ENCODE data around the gene PDE4C.

Gene PDE4C

DNA sequence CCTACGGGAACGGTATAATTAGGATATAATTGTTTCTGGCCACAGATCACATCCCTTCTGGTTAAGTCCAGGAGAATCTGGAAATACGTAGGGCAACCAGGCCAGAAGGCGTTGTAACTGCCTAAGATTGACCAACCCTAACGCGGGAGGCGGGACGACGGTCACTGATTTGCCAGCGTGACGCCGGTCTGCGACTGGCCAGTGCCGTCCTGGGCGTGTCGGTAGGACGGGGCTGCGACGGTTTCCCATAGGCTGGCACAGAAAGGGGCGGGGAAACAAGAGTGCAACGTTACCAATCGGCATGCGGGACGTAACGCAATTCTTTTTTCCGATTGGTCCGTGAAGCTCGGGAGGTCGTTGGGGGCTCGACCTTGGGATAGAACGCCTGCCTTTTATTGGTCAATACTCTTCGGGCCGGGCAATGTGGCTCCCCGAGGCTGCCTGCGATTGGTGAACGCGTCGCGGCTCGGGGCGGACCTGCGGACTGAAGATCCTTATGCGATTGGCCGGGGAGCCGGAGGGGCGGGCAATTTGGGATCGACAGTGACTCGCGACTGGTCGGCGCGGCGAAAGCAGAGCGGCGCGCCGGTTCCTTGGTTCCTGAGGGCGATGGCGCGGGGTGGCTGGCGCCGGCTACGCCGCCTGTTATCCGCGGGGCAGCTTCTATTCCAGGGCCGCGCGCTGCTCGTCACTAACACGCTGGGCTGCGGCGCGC lies 33.4 kb downstream of the PDE4C start, which contains the start of gene MPV17L2:
MPV17L2 (plus strand) TSS at position 546 of the 715 bp plus-strand sequence; CDS start at position 610, 64 bp downstream.
- Histone ChIP-seq H3K27ac (ENCODE audit: extremely low read depth, low read depth, low read length) (peak within 1 kb of the TSS; percentile 40; the same call in 1 of the 2 replicates), H3K36me3 (ENCODE audit: control insufficient read depth in 2 of 2, insufficient read depth in 1 of 2, low read length in 2 of 2) (peaks cover 0 to 14% of the 10 kb centered on the region in 2 experiments; a peak in 2 of 3 replicates), H3K9me3 (ENCODE audit: control insufficient read depth, insufficient read depth, low read depth, low read length) (no peaks in the 10 kb centered on the region), H3K4me1 (ENCODE audit: control insufficient read depth, insufficient read depth, low read length) (no peaks in the 10 kb centered on the region), H3K4me3 (ENCODE audit: low read depth, low read length) (peak within 1 kb of the TSS; percentile 76)
- ChIA-PET POLR2A (interaction anchor here (0.6 to 2.3 kb wide), 16 partner anchors 9 to 369 kb away, joined by 3 to 8 read pairs (median 4); partner anchors contain the start of genes JUND, MAST3 and RAB3A), CTCF (interaction anchor here (0.6 to 2.9 kb wide), 12 partner anchors 10 to 218 kb away, joined by 3 to 16 read pairs (median 5); partner anchors contain the start of gene RAB3A)
- TF ChIP-seq SP2 (tag by site-specific recombination; IDR thresholded peaks at IDR 0.05) (peak; percentile 100), ZSCAN30 (tag by site-specific recombination; IDR thresholded peaks at IDR 0.05) (0 out of 2 replicates have a peak, but pooled peaks have one; percentile 47), ZNF514 (tag by site-specific recombination; IDR thresholded peaks at IDR 0.05) (no peak), IKZF3 (tag by site-specific recombination; IDR thresholded peaks at IDR 0.05) (peak; percentile 81), KLF9 (tag by site-specific recombination; IDR thresholded peaks at IDR 0.05; ENCODE audit: low read depth) (peak; percentile 39; the same call in 1 of the 2 replicates), ZNF169 (tag by site-specific recombination; IDR thresholded peaks at IDR 0.05) (no peak), ZNF626 (tag by site-specific recombination; IDR thresholded peaks at IDR 0.05) (no peak), ZNF426 (tag by site-specific recombination; IDR thresholded peaks at IDR 0.05) (no peak), ZBTB1 (tag by site-specific recombination; IDR thresholded peaks at IDR 0.05) (no peak), ZNF2 (tag by site-specific recombination; IDR thresholded peaks at IDR 0.05) (no peak), KLF1 (tag by site-specific recombination; IDR thresholded peaks at IDR 0.05) (peak; percentile 17; the same call in 1 of the 2 replicates), ZEB2 (tag by site-specific recombination; IDR thresholded peaks at IDR 0.05) (peak; percentile 55; the same call in 1 of the 2 replicates), KLF10 (tag by site-specific recombination; IDR thresholded peaks at IDR 0.05) (peak; percentile 98), KLF16 (tag by site-specific recombination; IDR thresholded peaks at IDR 0.05) (no peak), BCL11B (tag by site-specific recombination; IDR thresholded peaks at IDR 0.05; ENCODE audit: low read depth) (peak; percentile 89), SALL2 (tag by site-specific recombination; IDR thresholded peaks at IDR 0.05; ENCODE audit: borderline replicate concordance) (no peak), ZIC2 (tag by site-specific recombination; IDR thresholded peaks at IDR 0.05) (0 out of 2 replicates have a peak, but pooled peaks have one; percentile 23), ZNF629 (tag by site-specific recombination; IDR thresholded peaks at IDR 0.05) (peak; percentile 34; the same call in 1 of the 2 replicates), ZNF747 (tag by site-specific recombination; IDR thresholded peaks at IDR 0.05) (no peak)
- TF ChIP-seq, protein P1, sequence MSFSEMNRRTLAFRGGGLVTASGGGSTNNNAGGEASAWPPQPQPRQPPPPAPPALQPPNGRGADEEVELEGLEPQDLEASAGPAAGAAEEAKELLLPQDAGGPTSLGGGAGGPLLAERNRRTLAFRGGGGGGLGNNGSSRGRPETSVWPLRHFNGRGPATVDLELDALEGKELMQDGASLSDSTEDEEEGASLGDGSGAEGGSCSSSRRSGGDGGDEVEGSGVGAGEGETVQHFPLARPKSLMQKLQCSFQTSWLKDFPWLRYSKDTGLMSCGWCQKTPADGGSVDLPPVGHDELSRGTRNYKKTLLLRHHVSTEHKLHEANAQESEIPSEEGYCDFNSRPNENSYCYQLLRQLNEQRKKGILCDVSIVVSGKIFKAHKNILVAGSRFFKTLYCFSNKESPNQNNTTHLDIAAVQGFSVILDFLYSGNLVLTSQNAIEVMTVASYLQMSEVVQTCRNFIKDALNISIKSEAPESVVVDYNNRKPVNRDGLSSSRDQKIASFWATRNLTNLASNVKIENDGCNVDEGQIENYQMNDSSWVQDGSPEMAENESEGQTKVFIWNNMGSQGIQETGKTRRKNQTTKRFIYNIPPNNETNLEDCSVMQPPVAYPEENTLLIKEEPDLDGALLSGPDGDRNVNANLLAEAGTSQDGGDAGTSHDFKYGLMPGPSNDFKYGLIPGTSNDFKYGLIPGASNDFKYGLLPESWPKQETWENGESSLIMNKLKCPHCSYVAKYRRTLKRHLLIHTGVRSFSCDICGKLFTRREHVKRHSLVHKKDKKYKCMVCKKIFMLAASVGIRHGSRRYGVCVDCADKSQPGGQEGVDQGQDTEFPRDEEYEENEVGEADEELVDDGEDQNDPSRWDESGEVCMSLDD (tag by site-specific recombination; IDR thresholded peaks at IDR 0.05): no peak
- TF ChIP-seq, protein P2, sequence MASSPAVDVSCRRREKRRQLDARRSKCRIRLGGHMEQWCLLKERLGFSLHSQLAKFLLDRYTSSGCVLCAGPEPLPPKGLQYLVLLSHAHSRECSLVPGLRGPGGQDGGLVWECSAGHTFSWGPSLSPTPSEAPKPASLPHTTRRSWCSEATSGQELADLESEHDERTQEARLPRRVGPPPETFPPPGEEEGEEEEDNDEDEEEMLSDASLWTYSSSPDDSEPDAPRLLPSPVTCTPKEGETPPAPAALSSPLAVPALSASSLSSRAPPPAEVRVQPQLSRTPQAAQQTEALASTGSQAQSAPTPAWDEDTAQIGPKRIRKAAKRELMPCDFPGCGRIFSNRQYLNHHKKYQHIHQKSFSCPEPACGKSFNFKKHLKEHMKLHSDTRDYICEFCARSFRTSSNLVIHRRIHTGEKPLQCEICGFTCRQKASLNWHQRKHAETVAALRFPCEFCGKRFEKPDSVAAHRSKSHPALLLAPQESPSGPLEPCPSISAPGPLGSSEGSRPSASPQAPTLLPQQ (tag by site-specific recombination; IDR thresholded peaks at IDR 0.05): no peak
- TF ChIP-seq, protein P3, sequence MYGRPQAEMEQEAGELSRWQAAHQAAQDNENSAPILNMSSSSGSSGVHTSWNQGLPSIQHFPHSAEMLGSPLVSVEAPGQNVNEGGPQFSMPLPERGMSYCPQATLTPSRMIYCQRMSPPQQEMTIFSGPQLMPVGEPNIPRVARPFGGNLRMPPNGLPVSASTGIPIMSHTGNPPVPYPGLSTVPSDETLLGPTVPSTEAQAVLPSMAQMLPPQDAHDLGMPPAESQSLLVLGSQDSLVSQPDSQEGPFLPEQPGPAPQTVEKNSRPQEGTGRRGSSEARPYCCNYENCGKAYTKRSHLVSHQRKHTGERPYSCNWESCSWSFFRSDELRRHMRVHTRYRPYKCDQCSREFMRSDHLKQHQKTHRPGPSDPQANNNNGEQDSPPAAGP (tag by site-specific recombination; IDR thresholded peaks at IDR 0.05): 0 out of 2 replicates have a peak, but pooled peaks have one; percentile 17
- TF ChIP-seq, protein P4, sequence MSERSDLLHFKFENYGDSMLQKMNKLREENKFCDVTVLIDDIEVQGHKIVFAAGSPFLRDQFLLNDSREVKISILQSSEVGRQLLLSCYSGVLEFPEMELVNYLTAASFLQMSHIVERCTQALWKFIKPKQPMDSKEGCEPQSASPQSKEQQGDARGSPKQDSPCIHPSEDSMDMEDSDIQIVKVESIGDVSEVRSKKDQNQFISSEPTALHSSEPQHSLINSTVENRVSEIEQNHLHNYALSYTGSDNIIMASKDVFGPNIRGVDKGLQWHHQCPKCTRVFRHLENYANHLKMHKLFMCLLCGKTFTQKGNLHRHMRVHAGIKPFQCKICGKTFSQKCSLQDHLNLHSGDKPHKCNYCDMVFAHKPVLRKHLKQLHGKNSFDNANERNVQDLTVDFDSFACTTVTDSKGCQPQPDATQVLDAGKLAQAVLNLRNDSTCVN (tag by site-specific recombination; optimal IDR thresholded peaks at IDR 0.05): peak; percentile 95
- TF ChIP-seq, protein P5, sequence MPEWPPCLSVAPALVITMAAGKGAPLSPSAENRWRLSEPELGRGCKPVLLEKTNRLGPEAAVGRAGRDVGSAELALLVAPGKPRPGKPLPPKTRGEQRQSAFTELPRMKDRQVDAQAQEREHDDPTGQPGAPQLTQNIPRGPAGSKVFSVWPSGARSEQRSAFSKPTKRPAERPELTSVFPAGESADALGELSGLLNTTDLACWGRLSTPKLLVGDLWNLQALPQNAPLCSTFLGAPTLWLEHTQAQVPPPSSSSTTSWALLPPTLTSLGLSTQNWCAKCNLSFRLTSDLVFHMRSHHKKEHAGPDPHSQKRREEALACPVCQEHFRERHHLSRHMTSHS (tag by site-specific recombination; IDR thresholded peaks at IDR 0.05): no peak
- TF ChIP-seq, protein P6, sequence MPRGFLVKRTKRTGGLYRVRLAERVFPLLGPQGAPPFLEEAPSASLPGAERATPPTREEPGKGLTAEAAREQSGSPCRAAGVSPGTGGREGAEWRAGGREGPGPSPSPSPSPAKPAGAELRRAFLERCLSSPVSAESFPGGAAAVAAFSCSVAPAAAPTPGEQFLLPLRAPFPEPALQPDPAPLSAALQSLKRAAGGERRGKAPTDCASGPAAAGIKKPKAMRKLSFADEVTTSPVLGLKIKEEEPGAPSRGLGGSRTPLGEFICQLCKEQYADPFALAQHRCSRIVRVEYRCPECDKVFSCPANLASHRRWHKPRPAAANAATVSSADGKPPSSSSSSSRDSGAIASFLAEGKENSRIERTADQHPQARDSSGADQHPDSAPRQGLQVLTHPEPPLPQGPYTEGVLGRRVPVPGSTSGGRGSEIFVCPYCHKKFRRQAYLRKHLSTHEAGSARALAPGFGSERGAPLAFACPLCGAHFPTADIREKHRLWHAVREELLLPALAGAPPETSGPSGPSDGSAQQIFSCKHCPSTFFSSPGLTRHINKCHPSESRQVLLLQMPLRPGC (tag by site-specific recombination; IDR thresholded peaks at IDR 0.05): 0 out of 2 replicates have a peak, but pooled peaks have one; percentile 25
- TF ChIP-seq, protein P7, sequence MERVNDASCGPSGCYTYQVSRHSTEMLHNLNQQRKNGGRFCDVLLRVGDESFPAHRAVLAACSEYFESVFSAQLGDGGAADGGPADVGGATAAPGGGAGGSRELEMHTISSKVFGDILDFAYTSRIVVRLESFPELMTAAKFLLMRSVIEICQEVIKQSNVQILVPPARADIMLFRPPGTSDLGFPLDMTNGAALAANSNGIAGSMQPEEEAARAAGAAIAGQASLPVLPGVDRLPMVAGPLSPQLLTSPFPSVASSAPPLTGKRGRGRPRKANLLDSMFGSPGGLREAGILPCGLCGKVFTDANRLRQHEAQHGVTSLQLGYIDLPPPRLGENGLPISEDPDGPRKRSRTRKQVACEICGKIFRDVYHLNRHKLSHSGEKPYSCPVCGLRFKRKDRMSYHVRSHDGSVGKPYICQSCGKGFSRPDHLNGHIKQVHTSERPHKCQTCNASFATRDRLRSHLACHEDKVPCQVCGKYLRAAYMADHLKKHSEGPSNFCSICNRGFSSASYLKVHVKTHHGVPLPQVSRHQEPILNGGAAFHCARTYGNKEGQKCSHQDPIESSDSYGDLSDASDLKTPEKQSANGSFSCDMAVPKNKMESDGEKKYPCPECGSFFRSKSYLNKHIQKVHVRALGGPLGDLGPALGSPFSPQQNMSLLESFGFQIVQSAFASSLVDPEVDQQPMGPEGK (tag by site-specific recombination; IDR thresholded peaks at IDR 0.05): no peak

All from HEK293 (cell line).